ENCODE data around the gene STK31.
"Not testable (repeated sequence)": the region's sequence is repeated elsewhere in the genome, so short reads cannot be mapped to it uniquely, and the experiment has no call there.

STK31 gene

DNA sequence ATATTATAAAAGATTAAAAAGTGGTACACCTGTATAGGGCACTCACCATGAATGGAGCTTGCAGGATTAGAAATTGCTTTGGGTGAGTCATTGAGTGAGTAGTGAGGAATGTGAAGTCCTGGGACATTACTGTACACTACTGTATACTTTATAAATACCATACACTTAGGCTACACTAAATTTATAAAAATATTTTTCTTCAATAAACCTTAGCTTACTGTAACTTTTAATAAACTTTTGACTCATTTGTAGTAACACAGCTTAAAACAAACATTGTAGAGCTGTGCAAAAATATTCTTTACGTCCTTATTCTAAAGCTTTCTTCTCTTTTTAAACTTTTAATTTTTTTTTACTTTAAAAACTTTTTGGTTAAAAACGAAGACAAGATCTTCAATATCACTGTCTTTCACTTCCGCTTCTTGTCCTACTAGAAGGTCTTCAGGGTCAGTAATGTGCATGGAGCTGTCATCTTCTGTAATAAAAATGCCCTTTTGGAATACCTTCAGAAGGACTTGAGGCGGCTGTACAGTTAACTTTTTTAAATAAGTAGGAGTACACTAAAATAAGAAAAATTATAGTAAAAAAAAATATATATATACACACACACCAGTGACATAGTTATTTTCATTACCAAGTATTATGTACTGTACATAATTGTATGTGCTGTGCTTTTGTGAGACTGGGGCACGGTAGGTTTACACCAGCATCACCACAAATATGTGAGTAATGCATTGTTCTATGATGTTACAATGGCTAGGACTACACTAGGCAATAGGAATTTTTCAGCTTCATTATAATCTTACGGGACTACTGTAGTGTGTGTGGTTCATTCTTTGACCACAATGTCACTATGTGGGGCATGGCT lies 3.5 kb downstream of the STK31 start:
- H3K4me3 ChIP-seq (ENCODE audit: low read depth, low read length): no peak overlapping the region
- no peak for DNase-seq (ENCODE audit: low read depth)
- no peak for TF ChIP-seq CTCF (IDR thresholded peaks at IDR 0.05; ENCODE audit: low read depth, low read length, missing control alignments)

- H3K4me3 ChIP-seq (ENCODE audit: low read depth, low read length): no peak overlapping the region
- no peak for DNase-seq (ENCODE audit: low read depth)
- no peak for TF ChIP-seq CTCF (IDR thresholded peaks at IDR 0.05; ENCODE audit: low read depth, low read length, missing control alignments)
Measured at GRCh38 chr7:23714150-23714464, 4.1 kb downstream of the STK31 start.

- DNase-seq (ENCODE audit: low read depth): no peak
- no peak for TF ChIP-seq CTCF (IDR thresholded peaks at IDR 0.05; ENCODE audit: low read depth, low read length, missing control alignments)
- no peak overlapping the region for H3K4me3 ChIP-seq (ENCODE audit: low read depth, low read length)
Measured at GRCh38 chr7:23714579-23714978, 4.6 kb downstream of the STK31 start.

GRCh38 chr7:23715099-23715498 lies 5.1 kb downstream of the STK31 start:
- TF ChIP-seq CTCF (IDR thresholded peaks at IDR 0.05; ENCODE audit: low read depth, low read length, missing control alignments): no peak
- no peak for DNase-seq (ENCODE audit: low read depth)
- H3K4me3 ChIP-seq (ENCODE audit: low read depth, low read length): no peak overlapping the region

DNA sequence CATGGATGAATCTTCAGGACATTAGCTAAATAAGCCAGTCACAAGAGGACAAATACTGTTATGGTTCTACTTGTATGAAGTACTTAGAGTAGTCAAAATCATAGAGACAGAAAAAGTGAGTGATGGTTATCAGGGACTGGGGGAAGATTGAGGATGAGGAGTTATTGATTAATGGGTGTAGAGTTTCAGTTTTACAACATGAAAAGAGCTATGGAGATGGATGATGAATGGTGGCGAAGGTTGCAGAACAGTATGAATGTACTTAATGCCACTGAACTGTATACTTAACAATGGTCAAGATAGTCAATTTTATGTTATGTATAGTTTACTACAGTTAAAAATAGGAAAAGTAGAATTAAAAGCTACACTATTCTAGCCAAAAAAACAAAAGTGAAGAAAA lies 7.8 kb downstream of the STK31 start:
- DNase-seq (ENCODE audit: low read depth): no peak

DNA sequence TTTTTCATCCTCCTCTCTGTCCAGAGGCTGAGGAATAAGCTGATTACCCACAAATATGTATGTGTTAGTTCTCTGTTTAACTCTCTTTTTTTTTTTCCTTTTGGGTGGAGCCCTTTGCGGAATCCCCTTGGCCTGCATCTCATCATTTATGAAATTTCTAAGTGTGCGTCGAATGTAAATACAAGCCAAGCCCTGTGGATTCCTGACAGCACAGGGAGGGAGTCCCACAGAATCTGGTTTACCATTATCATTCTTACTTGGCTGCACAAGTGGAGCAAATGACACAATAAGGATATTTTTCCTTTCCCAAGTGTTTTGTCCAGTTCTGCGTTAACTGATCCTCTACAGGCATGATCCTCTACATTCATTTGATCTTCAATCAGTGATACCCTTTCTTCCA lies 11.4 kb downstream of the STK31 start:
- no peak overlapping the region for H3K4me3 ChIP-seq (ENCODE audit: low read depth, low read length)
- DNase-seq (ENCODE audit: low read depth): no peak
- TF ChIP-seq CTCF (IDR thresholded peaks at IDR 0.05; ENCODE audit: low read depth, low read length, missing control alignments): no peak

More for the DNA sequence above, 7.8 kb downstream of the STK31 start:
- H3K4me3 ChIP-seq (ENCODE audit: low read depth, low read length): no peak overlapping the region
- no peak for TF ChIP-seq CTCF (IDR thresholded peaks at IDR 0.05; ENCODE audit: low read depth, low read length, missing control alignments)

DNA sequence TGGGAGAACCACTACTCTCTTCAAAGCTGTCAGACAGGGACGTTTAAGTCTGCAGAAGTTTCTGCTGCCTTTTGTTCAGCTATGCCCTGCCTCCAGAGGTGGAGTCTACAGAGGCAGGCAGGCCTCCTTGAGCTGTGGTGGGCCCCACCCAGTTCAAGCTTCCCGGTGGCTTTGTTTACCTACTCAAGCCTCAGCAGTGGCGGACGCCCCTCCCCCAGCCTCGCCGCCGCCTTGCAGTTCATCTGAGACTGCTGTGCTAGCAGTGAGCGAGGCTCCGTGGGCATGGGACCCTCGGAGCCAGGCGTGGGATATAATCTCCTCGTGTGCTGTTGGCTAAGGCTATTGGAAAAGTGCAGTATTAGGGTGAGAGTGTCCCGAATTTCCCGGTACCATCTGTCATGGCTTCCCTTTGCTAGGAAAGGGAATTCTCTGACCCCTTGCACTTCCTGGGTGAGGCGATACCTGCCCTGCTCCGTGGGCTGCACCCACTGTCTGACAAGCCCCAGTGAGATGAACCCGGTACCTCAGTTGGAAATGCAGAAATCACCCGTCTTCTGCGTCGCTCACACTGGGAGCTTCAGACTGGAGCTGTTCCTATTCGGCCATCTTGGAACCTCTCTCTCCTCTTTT lies 12.7 kb downstream of the STK31 start:
- not testable (repeated sequence) for DNase-seq (ENCODE audit: low read depth); H3K4me3 ChIP-seq (ENCODE audit: low read depth, low read length)

GRCh38 chr7:23724113-23724512 lies 14.1 kb downstream of the STK31 start:
- not testable (repeated sequence) for DNase-seq (ENCODE audit: low read depth); H3K4me3 ChIP-seq (ENCODE audit: low read depth, low read length)
